CD14-positive monocyte (primary cell): Measurements from ENCODE around the gene TLCD3A. TPM values are rescaled to one million over a fixed set of nuclear protein-coding genes. Genes with fewer than 3 reads are reported as not detected.

Source experiments
- DNase-seq, 3 donors: peaks; one replicate each; pipeline ENCODE4 v3.0.0-alpha.2; 2011 to 2022
- H2AFZ ChIP-seq: 2 replicates; pipeline ENCODE4 v1.6.0; 2012; ENCODE audit warnings: mild to moderate bottlenecking, low read depth, low read length, inconsistent platforms; ENCODE audit not compliant: insufficient read depth, poor library complexity, severe bottlenecking
- H3K27ac ChIP-seq, 2 donors: 1 replicate in 1 of 2; 2 replicates in 1 of 2; pipeline ENCODE4 v1.5.1; 2012 to 2013; ENCODE audit warnings: low read length in 2 of 2, control low read depth in 1 of 2, inconsistent platforms in 1 of 2, low read depth in 1 of 2, mild to moderate bottlenecking in 1 of 2
- H3K27me3 ChIP-seq, 2 donors: one replicate each; pipeline versions ENCODE4 v1.6.0 to v1.6.1; 2011 to 2013; ENCODE audit warnings: low read length in 2 of 2; ENCODE audit not compliant: control insufficient read depth in 2 of 2, insufficient read depth in 2 of 2
- H3K36me3 ChIP-seq, 2 donors: replicated peaks in 1 of 2; 1 replicate in 1 of 2; 2 replicates in 1 of 2; pipeline versions ENCODE4 v1.5.1 to v1.6.1; 2012 to 2013; ENCODE audit warnings: low read length in 2 of 2, control low read depth in 1 of 2, inconsistent platforms in 1 of 2, mild to moderate bottlenecking in 1 of 2; ENCODE audit not compliant: insufficient read depth in 2 of 2, control insufficient read depth in 1 of 2
- H3K4me1 ChIP-seq, 2 donors: 1 replicate in 1 of 2; 2 replicates in 1 of 2; pipeline versions ENCODE4 v1.5.1 to v1.6.1; 2012 to 2013; ENCODE audit warnings: low read length in 2 of 2, control low read depth in 1 of 2, inconsistent platforms in 1 of 2, mild to moderate bottlenecking in 1 of 2, moderate library complexity in 1 of 2; ENCODE audit not compliant: insufficient read depth in 2 of 2, control insufficient read depth in 1 of 2
- H3K4me2 ChIP-seq: replicated peaks from 2 replicates; pipeline ENCODE3; 2012; ENCODE audit warnings: low read length, moderate library complexity, mild to moderate bottlenecking; ENCODE audit not compliant: poor library complexity, severe bottlenecking; ENCODE audit errors: extremely low read depth
- H3K4me3 ChIP-seq, 3 experiments: fragments of 200-600 bp in 1 of 3; sonication (generic) in 1 of 3; replicated peaks in 1 of 3; 1 replicate in 2 of 3; 2 replicates in 1 of 3; pipeline ENCODE4 v1.5.1; 2011 to 2013; ENCODE audit warnings: low read length in 3 of 3, mild to moderate bottlenecking in 3 of 3, control low read depth in 2 of 3, low read depth in 2 of 3, inconsistent platforms in 1 of 3, moderate library complexity in 1 of 3
- H3K79me2 ChIP-seq: 2 replicates; pipeline ENCODE4 v1.6.0; 2012; ENCODE audit warnings: mild to moderate bottlenecking, control low read depth, inconsistent platforms, low read length, moderate library complexity; ENCODE audit not compliant: insufficient read depth
- H3K9ac ChIP-seq: 2 replicates; pipeline ENCODE4 v1.6.0; 2017; ENCODE audit warnings: low read length, mild to moderate bottlenecking; ENCODE audit not compliant: insufficient read depth, poor library complexity, severe bottlenecking
- H3K9me3 ChIP-seq, 2 donors: replicated peaks in 1 of 2; 1 replicate in 1 of 2; 2 replicates in 1 of 2; pipeline versions ENCODE4 v1.5.1 to v1.6.1; 2012 to 2013; ENCODE audit warnings: low read length in 2 of 2, control low read depth in 1 of 2; ENCODE audit not compliant: control insufficient read depth in 1 of 2, insufficient read depth in 1 of 2
- H4K20me1 ChIP-seq: 2 replicates; pipeline ENCODE4 v1.6.0; 2012; ENCODE audit warnings: mild to moderate bottlenecking, low read length, control low read depth, moderate library complexity; ENCODE audit not compliant: insufficient read depth
- H3K27ac Mint-ChIP-seq, 7 donors: one replicate each; pipeline ENCODE4 v1.8.0; 2020; ENCODE audit warnings: mild to moderate bottlenecking in 7 of 7, mixed read lengths in 7 of 7, moderate library complexity in 6 of 7, inconsistent platforms in 2 of 7
- H3K27me3 Mint-ChIP-seq, 3 donors: one replicate each; pipeline ENCODE4 v1.8.0; 2021 to 2022; ENCODE audit warnings: low read depth in 3 of 3, mild to moderate bottlenecking in 3 of 3, mixed read lengths in 3 of 3, moderate library complexity in 3 of 3, inconsistent platforms in 1 of 3
- H3K36me3 Mint-ChIP-seq, 2 donors: one replicate each; pipeline ENCODE4 v1.8.0; 2020; ENCODE audit warnings: mixed read lengths in 2 of 2, inconsistent platforms in 1 of 2, mild to moderate bottlenecking in 1 of 2
- H3K4me1 Mint-ChIP-seq: one replicate; pipeline ENCODE4 v1.8.0; 2020; ENCODE audit warnings: mild to moderate bottlenecking, mixed read lengths
- H3K4me3 Mint-ChIP-seq, 2 donors: one replicate each; pipeline ENCODE4 v1.8.0; 2020; ENCODE audit warnings: mild to moderate bottlenecking in 2 of 2, mixed read lengths in 2 of 2, moderate library complexity in 1 of 2
- H3K9me3 Mint-ChIP-seq, 7 donors: one replicate each; pipeline ENCODE4 v1.8.0; 2020 to 2022; ENCODE audit warnings: mixed read lengths in 7 of 7, mild to moderate bottlenecking in 6 of 7, moderate library complexity in 6 of 7, inconsistent platforms in 2 of 7
- CTCF ChIP-seq: fragments of 200-600 bp; IDR thresholded peaks from one replicate; pipeline ENCODE4 v1.8.0; 2022; ENCODE audit warnings: antibody characterized with exemption, mild to moderate bottlenecking
- WGBS: methylation state at CpG from one replicate; pipeline ENCODE4 v1.1.5; 2013; ENCODE audit warnings: missing lambda C conversion rate; ENCODE audit not compliant: insufficient coverage; 5-methylcytosine and 5-hydroxymethylcytosine counted together
- intact Hi-C, 2 donors: fragments of 100-400 bp; cut with micrococcal nuclease; formaldehyde crosslinking; loops; one replicate each; pipeline versions ENCODE4 v1.15.0 to v1.15.1; 2023
- polyA plus RNA-seq, 3 donors: library from polyadenylated mRNA; depleted of rRNA in 1 of 3; unstranded in 2 of 3; stranded (reverse) in 1 of 3; fragments of 300-500 nt in 2 of 3; fragments of >200 nt in 1 of 3; fragmentation: Illumina TruSeq in 2 of 3; gene quantifications; 1 replicate in 2 of 3; 2 replicates in 1 of 3; pipeline ENCODE4 v1.2.3, GENCODE V29; 2012 to 2021

The TLCD3A gene
- polyA plus RNA-seq, 3 donors, result 0.09 to 1.8 (median 0.13) TPM

DNA sequence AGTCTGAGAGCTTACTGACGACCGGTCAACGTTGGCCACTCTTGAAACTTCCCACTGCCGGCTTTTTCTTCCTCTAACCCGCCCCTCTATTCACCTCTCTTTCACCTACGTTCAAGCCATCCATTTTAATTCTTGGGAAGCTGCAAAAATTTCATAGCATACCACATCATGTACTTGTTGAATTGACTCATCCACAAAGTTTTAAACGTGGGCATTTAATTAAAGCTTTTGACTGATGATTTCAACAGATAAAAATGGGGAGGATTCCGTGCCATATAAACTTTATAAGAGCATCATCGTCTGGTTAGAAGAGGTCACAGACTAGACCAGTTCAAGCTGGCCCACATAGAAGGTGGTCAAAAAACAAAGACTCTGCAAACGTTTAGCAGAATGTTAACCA, 40.3 kb upstream of the TLCD3A start:
- no peak overlapping the region for H3K4me3 Mint-ChIP-seq
- peaks cover 17 to 30% of the 10 kb centered on the region in 2 donors for H3K4me1 ChIP-seq
- DNase-seq, result no peak
- no peak for TF ChIP-seq CTCF
- H3K27ac ChIP-seq, result no peak overlapping the region
- intact Hi-C loops, result loop anchor here in 1 of 2 donors (10.0 kb wide), 1 partner anchor 127 kb away; no protein-coding TSS in a partner anchor
- H3K79me2 ChIP-seq, result peaks cover 4% of the 10 kb centered on the region
- H3K36me3 ChIP-seq, result peaks cover 42 to 56% of the 10 kb centered on the region in 2 donors
- H3K27ac Mint-ChIP-seq, result peak overlapping the region in 2 of 7 donors; percentile 6 to 40
- no peaks in the 10 kb centered on the region for H4K20me1 ChIP-seq
- H2AFZ ChIP-seq, result no peak overlapping the region
- no peaks in the 10 kb centered on the region for H3K27me3 Mint-ChIP-seq
- H3K9me3 Mint-ChIP-seq, result peaks cover 0 to 6% (median 4%) of the 10 kb centered on the region in 7 donors
- H3K9me3 ChIP-seq, result no peaks in the 10 kb centered on the region
- 97% methylated on average over 10 of the region's 10 CpGs for WGBS
- no peaks in the 10 kb centered on the region for H3K27me3 ChIP-seq
- no peak overlapping the region for H3K4me3 ChIP-seq
- no peak overlapping the region for H3K9ac ChIP-seq
- H3K4me2 ChIP-seq, result no peak overlapping the region
- H3K4me1 Mint-ChIP-seq, result peaks cover 30% of the 10 kb centered on the region
- H3K36me3 Mint-ChIP-seq, result peaks cover 56 to 80% of the 10 kb centered on the region in 2 donors

GRCh38 chr17:693791-694638, 38.4 kb upstream of the TLCD3A start:
- peaks cover 13 to 17% of the 10 kb centered on the region in 2 donors for H3K4me1 ChIP-seq
- no peak overlapping the region for H3K4me3 Mint-ChIP-seq
- no peak overlapping the region for H3K4me2 ChIP-seq
- over 99% methylated on average over 9 of the region's 14 CpGs for WGBS
- no peak overlapping the region for H3K27ac ChIP-seq
- H3K79me2 ChIP-seq, result peaks cover 4% of the 10 kb centered on the region
- no peak overlapping the region for H3K4me3 ChIP-seq
- no peak overlapping the region for H3K9ac ChIP-seq
- no peaks in the 10 kb centered on the region for H3K27me3 Mint-ChIP-seq
- H4K20me1 ChIP-seq, result no peaks in the 10 kb centered on the region
- H3K27ac Mint-ChIP-seq, result no peak overlapping the region
- H2AFZ ChIP-seq, result no peak overlapping the region
- H3K36me3 ChIP-seq, result peaks cover 52 to 74% of the 10 kb centered on the region in 2 donors
- TF ChIP-seq CTCF, result no peak
- H3K4me1 Mint-ChIP-seq, result peaks cover 18% of the 10 kb centered on the region
- no peaks in the 10 kb centered on the region for H3K9me3 Mint-ChIP-seq
- no peaks in the 10 kb centered on the region for H3K9me3 ChIP-seq
- no peaks in the 10 kb centered on the region for H3K27me3 ChIP-seq
- DNase-seq, result no peak
- intact Hi-C loops, result loop anchor here in 1 of 2 donors (10.0 kb wide), 1 partner anchor 129 kb away; no protein-coding TSS in a partner anchor
- H3K36me3 Mint-ChIP-seq, result peaks cover 60 to 82% of the 10 kb centered on the region in 2 donors
